H7 (cell line): Measurements from ENCODE around the gene FZR1. TPM values are rescaled to one million over a fixed set of nuclear protein-coding genes. Genes with fewer than 3 reads are reported as not detected.
"Not testable (repeated sequence)": the region's sequence is repeated elsewhere in the genome, so short reads cannot be mapped to it uniquely, and the experiment has no call there.

Experiments
- DNase-seq: peaks from one replicate; pipeline ENCODE4 v3.0.0; 2012
- H3K27me3 ChIP-seq: 2 replicates; pipeline ENCODE4 v1.6.0; 2011; ENCODE audit warnings: mild to moderate bottlenecking, low read length; ENCODE audit not compliant: control insufficient read depth, insufficient read depth
- H3K36me3 ChIP-seq: replicated peaks from 2 replicates; pipeline ENCODE4 v1.5.1; 2011; ENCODE audit warnings: low read length; ENCODE audit not compliant: control insufficient read depth, insufficient read depth
- H3K4me3 ChIP-seq: 2 replicates; pipeline ENCODE4 v1.5.1; 2011; ENCODE audit warnings: low read depth, mild to moderate bottlenecking, control low read depth, low read length, moderate library complexity; ENCODE audit not compliant: insufficient read depth
- total RNA-seq: library from RNA; depleted of rRNA; stranded (reverse); fragments of >200 nt; shearing (Covaris generic); gene quantifications from 2 replicates; pipeline ENCODE4 v1.2.3, GENCODE V29; 2014; rRNA removed

The FZR1 gene
- total RNA-seq, 1 experiment from 2014 or later = 76.6 TPM

GRCh38 chr19:3576696-3577443, 70.8 kb downstream of the FZR1 start:
- H3K4me3 ChIP-seq = peak overlapping the region; percentile 61
- H3K36me3 ChIP-seq = no peaks in the 10 kb centered on the region; the same call in 1 of the 2 replicates
- peaks cover 17% of the 10 kb centered on the region; the same call in 1 of the 2 replicates for H3K27me3 ChIP-seq
- DNase-seq = peak; percentile 100

- peak; percentile 90 for DNase-seq
- no peaks in the 10 kb centered on the region; the same call in 1 of the 2 replicates for H3K36me3 ChIP-seq
- H3K4me3 ChIP-seq = peak overlapping the region; percentile 48
- H3K27me3 ChIP-seq = peaks cover 17% of the 10 kb centered on the region; the same call in 1 of the 2 replicates
Observed at GRCh38 chr19:3577723-3578344, 71.7 kb downstream of the FZR1 start.

- Histone ChIP-seq H3K27me3 (peaks cover 19% of the 10 kb centered on the region; the same call in 1 of the 2 replicates), H3K36me3 (no peaks in the 10 kb centered on the region; the same call in 1 of the 2 replicates), H3K4me3 (peak overlapping the region; percentile 48)
- DNase-seq = no peak
Observed at GRCh38 chr19:3578390-3578789, 72.3 kb downstream of the FZR1 start.

GRCh38 chr19:3580156-3580934, 74.2 kb downstream of the FZR1 start:
- no peak for DNase-seq
- peaks cover 30% of the 10 kb centered on the region for H3K27me3 ChIP-seq
- H3K36me3 ChIP-seq = no peaks in the 10 kb centered on the region

GRCh38 chr19:3581792-3582191, 75.7 kb downstream of the FZR1 start:
- DNase-seq, H3K4me3 ChIP-seq, H3K36me3 ChIP-seq: not testable (repeated sequence)
- H3K27me3 ChIP-seq = peaks cover 41% of the 10 kb centered on the region

More at GRCh38 chr19:3580156-3580934, 74.2 kb downstream of the FZR1 start:
- H3K4me3 ChIP-seq = no peak overlapping the region

GRCh38 chr19:3584036-3584802, 78.1 kb downstream of the FZR1 start:
- not testable (repeated sequence) for H3K4me3 ChIP-seq, H3K36me3 ChIP-seq, DNase-seq
- peaks cover 33% of the 10 kb centered on the region for H3K27me3 ChIP-seq

- Histone ChIP-seq H3K27me3 (peaks cover 33% of the 10 kb centered on the region), H3K4me3 (peak within 1 kb of the TSS; percentile 41), H3K36me3 (no peaks in the 10 kb centered on the region)
- peak; percentile 86 for DNase-seq
Observed at GRCh38 chr19:3585301-3586126, 79.4 kb downstream of the FZR1 start, which contains the start of gene GIPC3. Gene GIPC3 (plus strand): TSS chr19:3585478. CDS start chr19:3585598, 120 bp downstream.

- H3K27me3 ChIP-seq = peaks cover 33% of the 10 kb centered on the region
- H3K36me3 ChIP-seq = no peaks in the 10 kb centered on the region
- peak; percentile 96 for DNase-seq
- H3K4me3 ChIP-seq = peak overlapping the region; percentile 41
Observed at GRCh38 chr19:3586127-3586626, 80.1 kb downstream of the FZR1 start.

GRCh38 chr19:3586707-3587346, 80.7 kb downstream of the FZR1 start:
- Histone ChIP-seq H3K4me3 (no peak overlapping the region), H3K36me3 (no peaks in the 10 kb centered on the region), H3K27me3 (peaks cover 33% of the 10 kb centered on the region)
- DNase-seq = peak; percentile 67

Other genes with a start within 250 kb of the FZR1 start
- gene NFIC, start 139.7 kb upstream of the FZR1 start, total RNA-seq = 1.7 and 2.2 TPM in 2 replicates
- 6.0 and 10.9 TPM in 2 replicates for gene SMIM24, start 25.8 kb upstream of the FZR1 start, total RNA-seq
- not detected in 2 replicates for gene SMIM44, start 22.9 kb upstream of the FZR1 start, total RNA-seq
- gene DOHH, start 5.6 kb upstream of the FZR1 start, total RNA-seq = 24.1 and 32.1 TPM in 2 replicates
- 1.6 TPM in 1 of 2 replicates, not detected in the other for gene TEKTIP1, start 32.9 kb downstream of the FZR1 start, total RNA-seq
- 34.6 and 42.3 TPM in 2 replicates for gene MFSD12, start 51.3 kb downstream of the FZR1 start, total RNA-seq
- gene HMG20B, start 66.6 kb downstream of the FZR1 start, total RNA-seq = 109 and 124 TPM in 2 replicates
- 0.11 and 0.21 TPM in 2 replicates for gene GIPC3, start 79.2 kb downstream of the FZR1 start, total RNA-seq
- 0.18 and 0.45 TPM in 2 replicates for gene TBXA2R, start 100.6 kb downstream of the FZR1 start, total RNA-seq
- gene CACTIN, start 120.5 kb downstream of the FZR1 start, total RNA-seq = 44.0 and 46.4 TPM in 2 replicates
- 13.7 and 15.6 TPM in 2 replicates for gene PIP5K1C, start 194.2 kb downstream of the FZR1 start, total RNA-seq
- 10.7 and 18.8 TPM in 2 replicates for gene TJP3, start 202.1 kb downstream of the FZR1 start, total RNA-seq